Endothelial cell of umbilical vein (primary cell): ENCODE data around the gene PRAC2. TPM values are rescaled to one million over a fixed set of nuclear protein-coding genes. Genes with fewer than 3 reads are reported as not detected.

Experiments used
- BruUV-seq: library from RNA; stranded (reverse); fragments of 400-500 nt; replicated peaks from 2 replicates; lab custom pipeline; 2021; lab: Mats Ljungman, UMichigan
- CTCF ChIA-PET: fragments of 300-600, 350-600 bp; sonication (Branson Sonifier 250); formaldehyde crosslinking; loops from one replicate; lab custom pipeline; 2021; ENCODE audit warnings: antibody characterized with exemption, inconsistent platforms; lab: Charles Lee
- POLR2A ChIA-PET: fragments of 300-600, 350-600 bp; sonication (Branson Sonifier 250); formaldehyde crosslinking; loops from one replicate; lab custom pipeline; 2021; ENCODE audit warnings: antibody characterized with exemption, inconsistent platforms; lab: Charles Lee
- DNase-seq: peaks from one replicate; pipeline ENCODE4 v3.0.0-alpha.2; 2011; ENCODE audit warnings: low read depth, low spot score
- FAIRE-seq: peaks from 2 replicates; lab custom pipeline; 2011; peaks lifted over from hg19 to GRCh38; lab: Jason Lieb, UNC
- H2AFZ ChIP-seq: 2 replicates; pipeline ENCODE4 v1.6.0; 2012; ENCODE audit warnings: low read depth, low read length, control low read depth, inconsistent platforms
- H3K27ac ChIP-seq: 2 replicates; pipeline ENCODE4 v1.5.1; 2011; ENCODE audit warnings: low read depth, mild to moderate bottlenecking, control low read depth, low read length, moderate library complexity; ENCODE audit not compliant: insufficient read depth
- H3K27me3 ChIP-seq, 2 experiments: 2 replicates each; pipeline versions ENCODE4 v1.6.0 to v1.6.1; 2011; ENCODE audit warnings: low read length in 2 of 2, mixed read lengths in 1 of 2; ENCODE audit not compliant: control insufficient read depth in 2 of 2, insufficient read depth in 2 of 2
- H3K36me3 ChIP-seq, 2 experiments: 2 replicates in 1 of 2; 3 replicates in 1 of 2; pipeline ENCODE4 v1.5.1; 2011; ENCODE audit warnings: low read length in 2 of 2, mild to moderate bottlenecking in 1 of 2, moderate library complexity in 1 of 2; ENCODE audit not compliant: control insufficient read depth in 2 of 2, insufficient read depth in 2 of 2; ENCODE audit errors: extremely low read depth in 1 of 2
- H3K4me1 ChIP-seq: 3 replicates; pipeline ENCODE4 v1.5.1; 2011; ENCODE audit warnings: mild to moderate bottlenecking, low read length; ENCODE audit not compliant: control insufficient read depth, insufficient read depth; ENCODE audit errors: extremely low read depth
- H3K4me2 ChIP-seq: 2 replicates; pipeline ENCODE4 v1.6.1; 2011; ENCODE audit warnings: low read length, control low read depth, mixed read lengths; ENCODE audit not compliant: insufficient read depth
- H3K4me3 ChIP-seq, 3 experiments: fragments of 200-600 bp in 1 of 3; sonication (generic), shearing (Covaris generic) in 1 of 3; replicated peaks in 1 of 3; 2 replicates each; pipeline ENCODE4 v1.5.1; 2011 to 2016; ENCODE audit warnings: control low read depth in 3 of 3, low read length in 3 of 3, mild to moderate bottlenecking in 2 of 3, inconsistent platforms in 1 of 3, low read depth in 1 of 3, moderate library complexity in 1 of 3; ENCODE audit not compliant: insufficient read depth in 1 of 3
- H3K79me2 ChIP-seq: 2 replicates; pipeline ENCODE4 v1.6.0; 2012; ENCODE audit warnings: low read length, inconsistent platforms; ENCODE audit not compliant: control insufficient read depth, insufficient read depth
- H3K9ac ChIP-seq: replicated peaks from 2 replicates; pipeline ENCODE3; 2011; ENCODE audit warnings: low read length, control low read depth; ENCODE audit not compliant: insufficient read depth; ENCODE audit errors: extremely low read depth
- H3K9me1 ChIP-seq: replicated peaks from 3 replicates; pipeline ENCODE4 v1.6.0; 2011; ENCODE audit warnings: mild to moderate bottlenecking, low read length; ENCODE audit not compliant: control insufficient read depth, insufficient read depth; ENCODE audit errors: extremely low read depth
- H3K9me3 ChIP-seq: replicated peaks from 2 replicates; pipeline ENCODE4 v1.5.1; 2012; ENCODE audit warnings: low read length, inconsistent platforms; ENCODE audit not compliant: control insufficient read depth, insufficient read depth
- H4K20me1 ChIP-seq: replicated peaks from 2 replicates; pipeline ENCODE3; 2011; ENCODE audit warnings: mild to moderate bottlenecking, low read length; ENCODE audit not compliant: control insufficient read depth, insufficient read depth; ENCODE audit errors: extremely low read depth
- CTCF ChIP-seq, 2 donors: IDR thresholded peaks; 1 replicate in 1 of 2; 2 replicates in 1 of 2; pipeline ENCODE4 v1.5.1; 2011; ENCODE audit warnings: low read length in 2 of 2, mild to moderate bottlenecking in 2 of 2, moderate library complexity in 2 of 2, control low read depth in 1 of 2, inconsistent platforms in 1 of 2, low read depth in 1 of 2; ENCODE audit not compliant: insufficient read depth in 1 of 2; ENCODE audit errors: extremely low read depth in 1 of 2
- EZH2 ChIP-seq: IDR thresholded peaks from 2 replicates; pipeline ENCODE4 v1.6.1; 2012; ENCODE audit warnings: borderline replicate concordance, low read depth, mild to moderate bottlenecking, moderate library complexity, low read length, inconsistent platforms; ENCODE audit not compliant: severe bottlenecking
- FOS ChIP-seq: IDR thresholded peaks from 2 replicates; pipeline ENCODE4 v1.6.1; 2011; ENCODE audit warnings: mild to moderate bottlenecking, low read length, moderate library complexity, borderline replicate concordance; ENCODE audit not compliant: insufficient read depth
- GATA2 ChIP-seq: IDR thresholded peaks from 2 replicates; pipeline ENCODE4 v1.7.0; 2011; ENCODE audit warnings: low read depth, mild to moderate bottlenecking, moderate library complexity, mixed read lengths, low read length; ENCODE audit not compliant: insufficient read length, insufficient read depth
- JUN ChIP-seq: IDR thresholded peaks from 2 replicates; pipeline ENCODE4 v1.6.1; 2011; ENCODE audit warnings: borderline replicate concordance, low read depth; ENCODE audit not compliant: insufficient read length, insufficient read depth
- MYC ChIP-seq: IDR thresholded peaks from one replicate; pipeline ENCODE4 v1.6.1; 2011; ENCODE audit warnings: mild to moderate bottlenecking, low read depth, low read length
- POLR2A ChIP-seq: IDR thresholded peaks from 2 replicates; pipeline ENCODE4 v1.6.1; 2012; ENCODE audit warnings: low read depth, mild to moderate bottlenecking, control low read depth, low read length
- POLR2AphosphoS5 ChIP-seq: IDR thresholded peaks from 2 replicates; pipeline ENCODE4 v1.6.1; 2012; ENCODE audit warnings: low read depth, mild to moderate bottlenecking, control low read depth, low read length, moderate library complexity; ENCODE audit not compliant: insufficient read depth
- dilution Hi-C: fragments of 300-500 bp; cut with MboI; formaldehyde crosslinking; loops from one replicate; pipeline ENCODE4 v1.15.0; 2019; ENCODE audit warnings: low sequenced_read_pairs; ENCODE audit not compliant: extremely low pct_ligation_motif_present
- intact Hi-C: fragments of 100-400 bp; cut with micrococcal nuclease; formaldehyde crosslinking; loops from one replicate; pipeline ENCODE4 v1.10.0; 2022
- polyA plus RNA-seq, 4 experiments: library from polyadenylated mRNA; depleted of rRNA in 3 of 4; stranded (reverse) in 3 of 4; unstranded in 1 of 4; fragments of >200 nt; gene quantifications; 2 replicates each; pipeline versions ENCODE4 v1.2.1 to v1.2.3, GENCODE V29; 2011 to 2012; ENCODE audit warnings: missing spikeins in 1 of 4
- total RNA-seq: library from RNA; stranded (reverse); gene quantifications from 2 replicates; pipeline ENCODE4 v1.2.3, GENCODE V29; 2021
- TF ChIP-seq, protein P1 (sequence below): IDR thresholded peaks from 2 replicates; pipeline ENCODE4 v1.6.1; 2011; ENCODE audit not compliant: insufficient read depth, insufficient read length

Gene PRAC2
- total and polyA plus RNA-seq, 2 donors (not counting 3 experiments of a cell fraction or from before 2014, with no cell fraction given): not detected

DNA sequence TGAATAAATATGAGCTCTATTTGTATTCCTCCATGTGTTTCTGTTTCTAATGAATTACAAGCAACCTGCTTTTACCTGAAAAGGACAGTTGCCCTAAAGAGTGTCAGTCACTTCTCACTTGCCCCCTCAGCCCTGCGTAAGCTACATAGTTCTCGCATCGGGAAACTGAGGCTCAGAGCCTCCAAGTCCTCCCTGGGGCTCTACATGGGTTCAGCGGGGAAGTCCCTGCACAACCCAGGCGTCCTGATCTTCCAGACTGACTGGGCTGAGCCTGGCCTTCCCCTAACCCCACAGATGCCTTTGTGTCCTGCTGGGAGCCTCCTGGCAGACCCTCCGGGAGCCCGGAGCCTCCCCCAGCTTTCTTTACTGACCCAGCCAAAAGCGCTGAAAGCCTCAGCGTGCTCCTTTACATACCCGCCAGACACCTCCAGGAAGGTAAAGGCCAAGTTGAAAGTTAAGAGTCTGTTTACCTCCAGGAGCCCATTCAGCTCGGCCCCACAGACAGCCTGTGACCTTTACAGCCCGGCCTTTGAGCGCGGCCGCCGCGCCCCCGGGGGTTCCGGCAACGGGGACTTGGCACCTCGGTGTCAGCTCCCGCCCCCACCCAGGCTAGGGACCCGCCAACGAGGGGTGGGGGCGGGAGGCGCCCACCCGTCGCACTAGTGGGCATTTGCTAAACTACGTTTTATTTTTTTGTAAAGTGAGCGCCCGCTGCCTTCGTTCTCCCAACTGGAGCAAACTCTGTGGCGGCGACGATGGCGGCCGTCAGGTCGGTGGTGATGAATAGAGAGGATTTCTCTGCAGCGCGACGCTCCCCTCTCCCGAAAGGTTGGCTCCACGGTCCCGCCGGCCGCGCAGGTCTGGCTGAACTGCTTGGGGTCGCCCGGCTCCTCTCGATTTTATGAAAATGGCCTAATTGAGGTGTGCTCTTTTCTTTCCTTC, 10.0 kb downstream of the PRAC2 start:
- Histone ChIP-seq H3K4me3 (no peak overlapping the region), H3K4me2 (no peak overlapping the region), H3K9me3 (no peaks in the 10 kb centered on the region), H3K79me2 (no peaks in the 10 kb centered on the region), H3K36me3 (no peaks in the 10 kb centered on the region), H4K20me1 (no peaks in the 10 kb centered on the region), H3K9me1 (no peaks in the 10 kb centered on the region), H3K4me1 (no peaks in the 10 kb centered on the region), H3K27ac (no peak overlapping the region), H2AFZ (no peak overlapping the region), H3K9ac (no peak overlapping the region), H3K27me3 (peaks cover 84 to 94% of the 10 kb centered on the region in 2 experiments)
- intact Hi-C loops (no loop called here), dilution Hi-C loops (no loop called here)
- TF ChIP-seq EZH2 (peak; percentile 96), POLR2AphosphoS5 (no peak)
- DNase-seq (no peak), FAIRE-seq (no peak)
- BruUV-seq: no TSS peak
- CTCF ChIA-PET: interaction anchor here (0.7 to 4.0 kb wide), 8 partner anchors 9 to 146 kb away, joined by 3 to 41 read pairs (median 10); partner anchors contain the start of gene PRAC2
- POLR2A ChIA-PET: no interaction called here

DNA sequence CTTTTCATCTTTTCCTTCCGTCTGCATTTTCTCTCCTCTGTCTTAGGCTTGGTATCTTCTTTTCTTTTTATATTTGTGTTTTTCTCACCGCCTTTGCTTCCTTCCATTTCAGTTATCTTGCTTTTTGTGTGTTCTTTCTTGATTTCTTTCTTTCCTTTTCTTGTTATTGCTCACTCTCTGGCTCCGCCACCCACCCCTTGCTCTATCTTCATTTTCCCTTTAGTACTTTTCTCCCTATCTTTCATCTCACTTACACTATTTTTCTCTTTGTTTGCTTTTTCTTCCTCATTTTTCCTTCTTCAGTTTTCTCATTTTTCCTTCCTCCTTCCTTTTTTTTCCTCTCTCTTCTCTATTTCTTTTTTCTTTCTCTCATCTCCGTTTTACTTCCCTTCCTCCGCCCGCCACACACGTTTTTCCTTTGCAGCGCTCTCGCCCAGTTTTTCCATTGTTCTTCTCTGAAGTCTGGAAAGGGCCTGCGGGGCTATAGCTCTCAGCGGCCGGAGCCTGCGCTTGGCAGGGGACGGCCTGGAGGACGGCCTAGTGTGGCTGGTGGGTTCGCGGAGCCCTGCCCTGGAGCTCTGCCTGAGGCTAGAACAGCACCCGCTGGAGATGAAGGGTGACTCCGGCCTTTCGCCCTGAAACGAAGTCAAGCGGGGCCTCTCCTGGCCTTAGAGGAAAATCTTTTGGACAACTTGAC, 10.8 kb downstream of the PRAC2 start:
- dilution Hi-C loops: no loop called here
- Histone ChIP-seq H3K4me2 (no peak overlapping the region), H3K27ac (no peak overlapping the region), H2AFZ (no peak overlapping the region), H3K79me2 (no peaks in the 10 kb centered on the region), H3K9me3 (no peaks in the 10 kb centered on the region), H4K20me1 (no peaks in the 10 kb centered on the region), H3K9ac (no peak overlapping the region), H3K36me3 (no peaks in the 10 kb centered on the region), H3K9me1 (no peaks in the 10 kb centered on the region), H3K4me1 (no peaks in the 10 kb centered on the region), H3K4me3 (no peak overlapping the region), H3K27me3 (peaks cover 86 to 94% of the 10 kb centered on the region in 2 experiments)
- intact Hi-C loops: no loop called here
- BruUV-seq: no TSS peak
- no peak for DNase-seq
- ChIA-PET CTCF (interaction anchor here (0.6 to 4.0 kb wide), 8 partner anchors 10 to 402 kb away, joined by 3 to 41 read pairs (median 3); partner anchors contain the start of gene PRAC2), POLR2A (no interaction called here)
- TF ChIP-seq, protein P1, sequence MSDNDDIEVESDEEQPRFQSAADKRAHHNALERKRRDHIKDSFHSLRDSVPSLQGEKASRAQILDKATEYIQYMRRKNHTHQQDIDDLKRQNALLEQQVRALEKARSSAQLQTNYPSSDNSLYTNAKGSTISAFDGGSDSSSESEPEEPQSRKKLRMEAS: no peak
- TF ChIP-seq JUN (no peak), POLR2A (no peak), POLR2AphosphoS5 (no peak), GATA2 (no peak), EZH2 (no peak), MYC (no peak), CTCF (IDR thresholded peaks at IDR 0.05; ENCODE audit: extremely low read depth in 1 of 2, insufficient read depth in 1 of 2, low read depth in 1 of 2, low read length in 2 of 2) (no peak), FOS (no peak)
- FAIRE-seq: no peak
